Breast epithelium (tissue), 3 donors: ENCODE results near the gene ATOSA.

Experiments
- POLR2A ChIP-seq: fragments of 450-650 bp; IDR thresholded peaks from one replicate; pipeline ENCODE4 v1.6.1; 2016; ENCODE audit warnings: antibody characterized with exemption, mild to moderate bottlenecking, moderate library complexity
- POLR2AphosphoS5 ChIP-seq, 3 donors: sonication (generic); formaldehyde crosslinking; IDR thresholded peaks; one replicate each; pipeline ENCODE4 v1.6.1; 2017; ENCODE audit warnings: antibody characterized with exemption in 3 of 3
- TF ChIP-seq, protein P1 (sequence below), 3 donors: fragments of 450-650 bp; IDR thresholded peaks; one replicate each; pipeline ENCODE4 v1.5.1; 2016 to 2017; ENCODE audit warnings: antibody characterized with exemption in 3 of 3, mild to moderate bottlenecking in 3 of 3, moderate library complexity in 3 of 3

- TF ChIP-seq, protein P1, sequence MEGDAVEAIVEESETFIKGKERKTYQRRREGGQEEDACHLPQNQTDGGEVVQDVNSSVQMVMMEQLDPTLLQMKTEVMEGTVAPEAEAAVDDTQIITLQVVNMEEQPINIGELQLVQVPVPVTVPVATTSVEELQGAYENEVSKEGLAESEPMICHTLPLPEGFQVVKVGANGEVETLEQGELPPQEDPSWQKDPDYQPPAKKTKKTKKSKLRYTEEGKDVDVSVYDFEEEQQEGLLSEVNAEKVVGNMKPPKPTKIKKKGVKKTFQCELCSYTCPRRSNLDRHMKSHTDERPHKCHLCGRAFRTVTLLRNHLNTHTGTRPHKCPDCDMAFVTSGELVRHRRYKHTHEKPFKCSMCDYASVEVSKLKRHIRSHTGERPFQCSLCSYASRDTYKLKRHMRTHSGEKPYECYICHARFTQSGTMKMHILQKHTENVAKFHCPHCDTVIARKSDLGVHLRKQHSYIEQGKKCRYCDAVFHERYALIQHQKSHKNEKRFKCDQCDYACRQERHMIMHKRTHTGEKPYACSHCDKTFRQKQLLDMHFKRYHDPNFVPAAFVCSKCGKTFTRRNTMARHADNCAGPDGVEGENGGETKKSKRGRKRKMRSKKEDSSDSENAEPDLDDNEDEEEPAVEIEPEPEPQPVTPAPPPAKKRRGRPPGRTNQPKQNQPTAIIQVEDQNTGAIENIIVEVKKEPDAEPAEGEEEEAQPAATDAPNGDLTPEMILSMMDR (IDR thresholded peaks at IDR 0.05), result no peak
- TF ChIP-seq POLR2A (no peak), POLR2AphosphoS5 (IDR thresholded peaks at IDR 0.05) (no peak)
These were observed 33.3 kb downstream of the ATOSA start for GRCh38 chr15:52645916-52646315.
